Fibroblast of mammary gland (primary cell): ENCODE measurements around the gene MAPT.

Experiments
- DNase-seq: peaks from one replicate; pipeline ENCODE4 v3.0.0-alpha.2; 2010; ENCODE audit warnings: low read depth
- H3K4me3 ChIP-seq: 2 replicates; pipeline ENCODE4 v1.5.1; 2011; ENCODE audit warnings: low read depth, mild to moderate bottlenecking, low read length, moderate library complexity; ENCODE audit not compliant: control insufficient read depth
- TF ChIP-seq, protein P1 (sequence below): conservative IDR thresholded peaks from 2 replicates; pipeline ENCODE4 v1.5.1; 2011; ENCODE audit warnings: low read depth, low read length, inconsistent platforms; ENCODE audit not compliant: control insufficient read depth, insufficient read depth

MAPT gene

DNA sequence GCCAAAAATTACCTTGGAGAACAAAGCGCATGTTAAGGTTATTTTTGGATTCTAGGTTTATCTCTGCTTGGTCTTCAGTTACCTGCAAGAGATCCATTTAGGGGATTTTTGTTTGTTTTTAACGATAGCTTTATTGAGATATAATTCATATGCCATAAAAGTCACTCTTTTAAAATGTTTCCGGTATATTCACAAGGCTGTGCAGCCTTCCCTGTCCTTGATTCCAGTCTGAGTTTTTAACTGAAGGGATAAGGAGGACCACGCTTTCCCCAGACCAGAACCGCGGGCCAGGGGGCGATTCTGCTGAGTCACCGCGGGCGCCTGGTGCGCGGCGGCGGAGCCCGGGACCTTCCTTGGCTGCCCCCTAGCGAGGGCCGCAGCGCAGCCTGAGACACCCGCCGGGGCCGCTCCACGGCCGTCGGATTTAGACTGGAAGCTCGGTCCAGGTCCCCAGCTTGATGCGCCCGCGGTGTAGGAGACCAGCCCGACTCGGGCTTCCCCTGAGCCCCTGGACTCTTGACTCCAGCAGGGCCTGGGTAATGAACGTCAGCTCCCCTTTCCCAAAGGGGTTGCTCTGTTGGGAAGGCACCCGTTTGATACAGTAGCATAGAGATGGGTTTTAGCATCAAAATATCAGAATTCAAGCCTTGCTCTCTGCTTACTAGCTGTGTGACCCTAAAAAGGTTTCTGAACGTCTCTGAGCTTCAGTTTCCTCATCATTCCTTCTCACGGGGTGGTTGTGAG, 54.7 kb downstream of the MAPT start:
- peak; percentile 49 for DNase-seq
- no peak overlapping the region for H3K4me3 ChIP-seq
- TF ChIP-seq, protein P1, sequence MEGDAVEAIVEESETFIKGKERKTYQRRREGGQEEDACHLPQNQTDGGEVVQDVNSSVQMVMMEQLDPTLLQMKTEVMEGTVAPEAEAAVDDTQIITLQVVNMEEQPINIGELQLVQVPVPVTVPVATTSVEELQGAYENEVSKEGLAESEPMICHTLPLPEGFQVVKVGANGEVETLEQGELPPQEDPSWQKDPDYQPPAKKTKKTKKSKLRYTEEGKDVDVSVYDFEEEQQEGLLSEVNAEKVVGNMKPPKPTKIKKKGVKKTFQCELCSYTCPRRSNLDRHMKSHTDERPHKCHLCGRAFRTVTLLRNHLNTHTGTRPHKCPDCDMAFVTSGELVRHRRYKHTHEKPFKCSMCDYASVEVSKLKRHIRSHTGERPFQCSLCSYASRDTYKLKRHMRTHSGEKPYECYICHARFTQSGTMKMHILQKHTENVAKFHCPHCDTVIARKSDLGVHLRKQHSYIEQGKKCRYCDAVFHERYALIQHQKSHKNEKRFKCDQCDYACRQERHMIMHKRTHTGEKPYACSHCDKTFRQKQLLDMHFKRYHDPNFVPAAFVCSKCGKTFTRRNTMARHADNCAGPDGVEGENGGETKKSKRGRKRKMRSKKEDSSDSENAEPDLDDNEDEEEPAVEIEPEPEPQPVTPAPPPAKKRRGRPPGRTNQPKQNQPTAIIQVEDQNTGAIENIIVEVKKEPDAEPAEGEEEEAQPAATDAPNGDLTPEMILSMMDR = peak; percentile 46

DNA sequence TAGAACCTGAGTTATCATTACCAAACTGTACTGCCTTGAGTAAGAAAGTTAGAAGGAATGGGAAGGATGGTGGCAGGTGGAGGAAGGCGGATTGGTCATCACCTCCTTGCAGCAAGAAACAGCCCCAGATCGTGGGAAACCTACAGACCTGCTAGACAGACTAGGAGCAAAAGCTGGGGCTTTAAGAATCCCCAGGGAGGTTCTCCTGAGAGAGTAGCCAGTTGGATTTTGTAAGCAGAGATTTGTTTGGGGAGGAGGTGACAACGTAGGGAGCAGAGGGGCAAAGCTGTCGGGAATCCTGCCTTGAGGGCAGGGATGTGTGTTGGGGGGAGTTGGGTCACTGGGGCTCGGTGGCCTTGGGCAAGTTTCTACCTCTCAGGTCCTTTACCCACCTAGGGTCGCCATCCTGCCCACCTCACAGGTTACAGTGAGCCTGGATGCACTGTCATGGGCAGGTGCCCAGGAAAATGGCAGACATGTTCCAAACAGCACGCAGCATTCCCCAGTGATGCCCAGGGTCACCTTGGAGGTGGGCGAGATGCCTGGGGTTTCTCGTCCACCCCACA, 55.5 kb downstream of the MAPT start:
- TF ChIP-seq, protein P1 = no peak
- H3K4me3 ChIP-seq = no peak overlapping the region
- no peak for DNase-seq

DNA sequence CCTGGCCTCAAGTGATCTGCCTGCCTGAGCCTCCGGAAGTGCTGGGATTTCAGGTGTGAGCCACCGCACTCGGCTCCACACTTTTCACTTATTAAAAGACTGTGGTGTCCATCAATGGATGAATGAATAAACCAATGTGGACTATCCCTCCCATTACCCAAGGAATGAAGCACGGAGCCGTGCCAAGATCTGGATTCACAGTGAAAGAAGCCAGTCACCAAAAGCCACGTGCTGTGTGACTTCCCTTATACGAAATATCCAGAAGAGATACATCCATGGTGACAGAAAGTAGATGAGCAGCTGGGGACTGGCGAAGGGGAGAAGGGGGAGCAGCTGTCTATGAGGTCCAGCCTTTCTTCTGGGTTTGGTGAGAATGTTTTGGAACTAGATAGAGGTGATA, 56.5 kb downstream of the MAPT start:
- DNase-seq = no peak
- TF ChIP-seq, protein P1 = no peak
- no peak overlapping the region for H3K4me3 ChIP-seq

DNA sequence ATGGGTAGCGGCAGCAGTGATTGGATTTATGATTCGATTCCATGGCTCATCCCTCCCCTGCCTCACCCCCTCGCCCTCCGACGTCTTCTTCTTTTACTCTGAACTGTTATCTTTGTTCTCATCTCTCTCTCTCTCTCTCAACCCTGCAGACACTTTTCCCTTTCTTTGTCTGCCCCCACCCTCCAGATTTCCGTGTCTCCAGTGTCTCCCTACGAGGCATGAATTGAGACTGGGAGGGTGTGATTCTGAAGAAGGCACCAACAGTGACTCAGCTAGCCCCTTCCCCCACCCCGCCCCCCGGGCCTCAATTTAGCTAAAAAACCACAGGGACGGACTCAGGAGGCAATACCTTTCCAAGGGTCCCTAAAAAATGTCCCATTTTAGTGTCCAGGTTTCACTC, 57.0 kb downstream of the MAPT start:
- TF ChIP-seq, protein P1 = no peak
- H3K4me3 ChIP-seq = no peak overlapping the region

DNA sequence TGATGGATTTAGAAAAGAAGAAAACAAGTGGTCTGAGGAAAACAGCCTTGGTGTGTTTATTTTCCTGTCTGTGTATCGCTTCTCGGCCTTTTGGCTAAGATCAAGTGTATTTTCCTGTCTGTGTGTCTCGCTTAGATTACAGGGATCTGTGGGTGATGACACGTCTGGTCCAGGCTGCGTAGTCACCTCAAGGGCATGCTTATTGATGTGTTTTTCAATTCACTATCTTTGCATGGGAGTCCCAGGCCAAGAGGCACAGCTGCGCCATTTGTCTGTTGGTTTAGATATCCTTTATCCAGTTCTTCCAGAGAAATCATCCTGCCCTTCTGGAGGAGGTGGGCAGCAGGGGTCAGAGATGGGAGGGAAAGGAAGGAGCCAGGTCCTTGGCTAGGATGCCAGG, 57.6 kb downstream of the MAPT start:
- no peak overlapping the region for H3K4me3 ChIP-seq
- TF ChIP-seq, protein P1 = no peak
- no peak for DNase-seq

More for the DNA sequence above, 57.0 kb downstream of the MAPT start:
- DNase-seq = no peak

DNA sequence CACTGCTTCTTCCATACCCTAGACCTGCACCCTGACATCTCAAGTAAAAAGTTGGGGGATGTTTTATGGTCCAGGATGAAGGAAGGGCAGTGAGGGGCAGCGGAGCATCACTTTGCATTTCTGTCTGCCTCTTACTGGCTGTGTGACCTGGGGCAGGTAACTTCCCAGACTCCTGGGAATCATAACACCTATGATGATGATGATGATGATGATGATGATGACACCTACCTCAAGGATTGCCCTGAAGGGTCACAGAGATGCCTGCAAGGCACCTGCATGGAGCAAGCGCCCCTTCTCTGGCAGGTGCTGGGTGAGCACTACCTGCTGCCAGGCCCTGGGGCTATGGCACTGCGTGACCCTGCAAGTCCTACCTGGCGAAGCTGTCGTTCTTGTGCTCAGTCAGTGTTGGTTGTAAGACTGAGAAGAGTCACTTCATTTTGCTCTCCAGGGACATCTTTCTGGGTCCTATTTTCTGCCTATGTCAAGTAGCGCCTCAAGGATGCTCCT, 58.5 kb downstream of the MAPT start:
- TF ChIP-seq, protein P1 = no peak
- no peak for DNase-seq
- H3K4me3 ChIP-seq = no peak overlapping the region

DNA sequence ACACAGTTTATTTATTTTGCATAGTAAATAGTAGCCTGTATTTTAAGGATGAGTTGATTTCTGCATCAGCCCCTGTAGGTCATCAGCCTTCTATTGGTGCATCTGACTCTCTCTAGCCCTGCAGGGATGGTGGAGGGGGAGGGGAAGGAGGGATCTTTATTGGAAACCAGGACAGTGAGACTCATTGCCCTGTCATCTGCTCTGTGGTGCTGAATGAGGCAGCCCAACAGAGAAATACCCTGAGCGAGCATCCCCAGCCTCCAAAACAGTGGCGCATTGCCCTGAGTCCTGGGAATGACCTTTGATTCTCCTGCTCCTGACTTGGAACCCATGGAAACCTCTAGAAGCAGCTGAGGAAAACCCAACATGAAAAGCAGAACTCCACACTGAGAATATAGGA, 59.2 kb downstream of the MAPT start:
- TF ChIP-seq, protein P1 = no peak
- no peak for DNase-seq

More for the DNA sequence above, 59.2 kb downstream of the MAPT start:
- no peak overlapping the region for H3K4me3 ChIP-seq
